Measurements from ENCODE around the gene CRYBA4. TPM values are rescaled to one million over a fixed set of nuclear protein-coding genes. Genes with fewer than 3 reads are reported as not detected.
A peak's percentile ranks its signal among the peaks of the same experiment; 100 is the strongest.
"Not testable (repeated sequence)": the region's sequence is repeated elsewhere in the genome, so short reads cannot be mapped to it uniquely, and the experiment has no call there.

CRYBA4 gene
- total RNA-seq, 1 experiment from 2014 or later = not detected

DNA sequence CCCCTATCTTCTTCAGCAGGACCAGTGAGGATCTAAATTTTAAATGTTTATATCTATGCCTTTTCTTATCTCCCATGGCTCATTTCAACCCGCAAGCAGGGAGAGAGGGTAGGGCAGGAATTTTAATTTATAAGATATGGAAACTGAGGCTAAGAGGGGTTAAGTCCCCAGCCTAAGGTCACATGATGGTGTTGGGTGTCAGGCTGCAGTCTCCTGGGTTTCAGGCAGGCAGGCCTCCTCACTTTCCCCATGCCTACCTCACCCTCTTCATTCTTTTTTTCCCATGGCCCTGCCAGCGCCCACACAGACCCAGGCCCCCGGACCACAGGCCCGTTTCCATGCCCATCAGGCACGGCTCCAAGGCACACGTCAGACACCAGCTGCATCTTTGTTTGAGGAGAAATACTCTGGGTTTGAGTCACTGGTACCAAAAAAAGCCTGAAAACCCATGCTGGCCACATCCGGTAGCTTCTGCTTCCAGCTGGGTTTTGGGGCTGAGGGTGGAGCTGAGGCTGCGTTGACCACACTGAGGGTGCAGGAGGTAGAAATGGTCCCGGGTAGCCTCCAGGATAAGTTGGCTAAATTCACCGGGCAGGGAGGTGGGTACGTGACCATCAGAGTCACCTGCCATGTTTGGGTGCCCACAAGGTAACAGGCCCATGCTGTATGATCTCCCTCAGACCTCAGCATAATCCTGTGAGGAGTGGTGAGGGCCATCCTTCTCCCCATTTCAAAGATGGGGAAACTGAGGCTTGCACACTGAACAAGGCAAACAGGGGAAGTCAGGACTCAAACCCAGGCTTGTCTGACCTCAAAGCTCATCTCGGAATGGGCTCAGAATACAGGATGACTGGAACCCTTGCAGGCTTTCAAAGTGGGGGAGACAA, 11.4 kb upstream of the CRYBA4 start:
- no peaks in the 10 kb centered on the region for H3K36me3 Mint-ChIP-seq (ENCODE audit: insufficient read depth, unreplicated experiment)
- ChIA-PET POLR2A (no interaction called here), CTCF (no interaction called here)
- H3K4me1 Mint-ChIP-seq (ENCODE audit: insufficient read depth, unreplicated experiment) = no peaks in the 10 kb centered on the region
- intact Hi-C loops (cut with micrococcal nuclease) = no loop called here
- no peaks in the 10 kb centered on the region for H3K9me3 Mint-ChIP-seq (ENCODE audit: unreplicated experiment)
- peak overlapping the region; percentile 65 for H3K27ac Mint-ChIP-seq (ENCODE audit: low read depth, unreplicated experiment)
- H3K27me3 Mint-ChIP-seq (ENCODE audit: insufficient read depth, unreplicated experiment) = peaks cover 32% of the 10 kb centered on the region
- no TSS peak for BruUV-seq (replicated peaks)
- TF ChIP-seq, protein P1, sequence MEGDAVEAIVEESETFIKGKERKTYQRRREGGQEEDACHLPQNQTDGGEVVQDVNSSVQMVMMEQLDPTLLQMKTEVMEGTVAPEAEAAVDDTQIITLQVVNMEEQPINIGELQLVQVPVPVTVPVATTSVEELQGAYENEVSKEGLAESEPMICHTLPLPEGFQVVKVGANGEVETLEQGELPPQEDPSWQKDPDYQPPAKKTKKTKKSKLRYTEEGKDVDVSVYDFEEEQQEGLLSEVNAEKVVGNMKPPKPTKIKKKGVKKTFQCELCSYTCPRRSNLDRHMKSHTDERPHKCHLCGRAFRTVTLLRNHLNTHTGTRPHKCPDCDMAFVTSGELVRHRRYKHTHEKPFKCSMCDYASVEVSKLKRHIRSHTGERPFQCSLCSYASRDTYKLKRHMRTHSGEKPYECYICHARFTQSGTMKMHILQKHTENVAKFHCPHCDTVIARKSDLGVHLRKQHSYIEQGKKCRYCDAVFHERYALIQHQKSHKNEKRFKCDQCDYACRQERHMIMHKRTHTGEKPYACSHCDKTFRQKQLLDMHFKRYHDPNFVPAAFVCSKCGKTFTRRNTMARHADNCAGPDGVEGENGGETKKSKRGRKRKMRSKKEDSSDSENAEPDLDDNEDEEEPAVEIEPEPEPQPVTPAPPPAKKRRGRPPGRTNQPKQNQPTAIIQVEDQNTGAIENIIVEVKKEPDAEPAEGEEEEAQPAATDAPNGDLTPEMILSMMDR (IDR thresholded peaks at IDR 0.05; ENCODE audit: unreplicated experiment) = no peak
- DNase-seq (ENCODE audit: unreplicated experiment) = peak; percentile 56
- H3K4me3 Mint-ChIP-seq (ENCODE audit: unreplicated experiment) = no peak overlapping the region

- TF ChIP-seq, protein P1 (IDR thresholded peaks at IDR 0.05; ENCODE audit: unreplicated experiment) = no peak
- no peaks in the 10 kb centered on the region for H3K9me3 Mint-ChIP-seq (ENCODE audit: unreplicated experiment)
- peaks cover 32% of the 10 kb centered on the region for H3K27me3 Mint-ChIP-seq (ENCODE audit: insufficient read depth, unreplicated experiment)
- H3K36me3 Mint-ChIP-seq (ENCODE audit: insufficient read depth, unreplicated experiment) = no peaks in the 10 kb centered on the region
- ChIA-PET POLR2A (no interaction called here), CTCF (no interaction called here)
- intact Hi-C loops (cut with micrococcal nuclease) = no loop called here
- H3K4me3 Mint-ChIP-seq (ENCODE audit: unreplicated experiment) = no peak overlapping the region
- no TSS peak for BruUV-seq (replicated peaks)
- peak; percentile 3 for DNase-seq (ENCODE audit: unreplicated experiment)
- H3K27ac Mint-ChIP-seq (ENCODE audit: low read depth, unreplicated experiment) = no peak overlapping the region
- no peaks in the 10 kb centered on the region for H3K4me1 Mint-ChIP-seq (ENCODE audit: insufficient read depth, unreplicated experiment)
Observed at GRCh38 chr22:26610996-26611395, 10.8 kb upstream of the CRYBA4 start.

DNA sequence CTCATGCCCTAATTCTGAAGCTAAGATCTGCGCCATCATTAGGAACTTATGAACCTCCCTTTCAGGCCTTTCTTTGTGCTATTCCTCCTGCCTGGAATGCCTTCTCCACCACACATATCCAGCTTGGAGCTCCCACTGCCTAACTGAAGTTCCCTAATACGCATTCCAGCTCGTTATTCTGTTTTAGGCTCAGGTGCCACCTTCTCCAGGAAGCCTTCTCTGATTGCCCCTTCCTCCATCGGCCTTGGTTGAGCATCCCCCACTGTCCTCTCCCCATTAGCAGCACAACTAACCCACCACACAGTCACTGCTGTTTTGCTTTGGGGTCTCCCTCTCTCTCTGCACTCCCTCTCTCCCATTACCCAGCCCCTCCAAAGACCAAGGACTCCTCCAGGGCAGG, 9.1 kb upstream of the CRYBA4 start:
- ChIA-PET POLR2A (interaction anchor here (0.7 kb wide), 1 partner anchor 17 kb away, joined by 3 read pairs; no protein-coding TSS in a partner anchor), CTCF (interaction anchor here (0.7 to 0.9 kb wide), 2 partner anchors 229 to 1152 kb away, joined by 3 to 5 read pairs; no protein-coding TSS in a partner anchor)
- no peak for DNase-seq (ENCODE audit: unreplicated experiment)
- Mint-ChIP-seq H3K4me3 (ENCODE audit: unreplicated experiment) (no peak overlapping the region), H3K4me1 (ENCODE audit: insufficient read depth, unreplicated experiment) (no peaks in the 10 kb centered on the region), H3K9me3 (ENCODE audit: unreplicated experiment) (no peaks in the 10 kb centered on the region), H3K27ac (ENCODE audit: low read depth, unreplicated experiment) (no peak overlapping the region), H3K36me3 (ENCODE audit: insufficient read depth, unreplicated experiment) (no peaks in the 10 kb centered on the region), H3K27me3 (ENCODE audit: insufficient read depth, unreplicated experiment) (peaks cover 39% of the 10 kb centered on the region)
- BruUV-seq (replicated peaks) = no TSS peak
- TF ChIP-seq, protein P1 (IDR thresholded peaks at IDR 0.05; ENCODE audit: unreplicated experiment) = no peak
- intact Hi-C loops (cut with micrococcal nuclease) = no loop called here

DNA sequence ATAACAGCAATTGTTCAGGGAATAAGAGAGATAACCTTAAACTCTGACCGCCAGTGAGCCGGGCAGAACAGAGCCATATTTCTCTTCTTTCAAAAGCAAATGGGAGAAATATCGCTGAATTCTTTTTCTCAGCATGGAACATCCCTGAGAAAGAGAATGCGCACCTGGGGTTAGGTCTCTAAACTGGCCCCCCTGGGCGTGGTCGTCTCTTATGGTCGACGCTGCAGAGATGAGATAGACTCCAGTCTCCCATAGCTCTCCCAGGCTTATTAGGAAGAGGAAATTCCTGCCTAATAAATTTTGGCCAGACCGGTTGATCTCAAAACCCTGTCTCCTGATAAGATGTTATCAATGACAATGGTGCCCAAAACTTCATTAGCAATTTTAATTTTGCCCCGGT, 8.0 kb upstream of the CRYBA4 start:
- H3K4me3 Mint-ChIP-seq (ENCODE audit: unreplicated experiment); H3K27ac Mint-ChIP-seq (ENCODE audit: low read depth, unreplicated experiment); H3K36me3 Mint-ChIP-seq (ENCODE audit: insufficient read depth, unreplicated experiment); BruUV-seq (replicated peaks); intact Hi-C loops (cut with micrococcal nuclease); DNase-seq (ENCODE audit: unreplicated experiment); H3K4me1 Mint-ChIP-seq (ENCODE audit: insufficient read depth, unreplicated experiment); POLR2A ChIA-PET; CTCF ChIA-PET; H3K9me3 Mint-ChIP-seq (ENCODE audit: unreplicated experiment): not testable (repeated sequence)
- peaks cover 37% of the 10 kb centered on the region for H3K27me3 Mint-ChIP-seq (ENCODE audit: insufficient read depth, unreplicated experiment)

Measured in MCF 10A (cell line).